Endometrial microvascular endothelial cells (primary cell): ENCODE measurements around the gene RARA. TPM values are rescaled to one million over a fixed set of nuclear protein-coding genes. Genes with fewer than 3 reads are reported as not detected.
"Not testable (repeated sequence)": the region's sequence is repeated elsewhere in the genome, so short reads cannot be mapped to it uniquely, and the experiment has no call there.

ENCODE experiments used
- in situ Hi-C: cut with HindIII; loops from 2 replicates; pipeline ENCODE4 v1.10.0; 2017; ENCODE audit warnings: low sequenced_read_pairs, low pct_unique_long_range_greater_than_20kb; ENCODE audit errors: inconsistent ontology term
- total RNA-seq: library from RNA; depleted of rRNA; stranded (reverse); fragments of >200 nt; gene quantifications from one replicate; pipeline ENCODE4 v1.2.3, GENCODE V29; 2015; ENCODE audit errors: inconsistent ontology term

Gene RARA
- total RNA-seq, 1 donor from 2014 or later: 32.1 TPM

- in situ Hi-C loops: no loop called here
Observed at GRCh38 chr17:40295488-40296436, 13.2 kb upstream of the RARA start.

DNA sequence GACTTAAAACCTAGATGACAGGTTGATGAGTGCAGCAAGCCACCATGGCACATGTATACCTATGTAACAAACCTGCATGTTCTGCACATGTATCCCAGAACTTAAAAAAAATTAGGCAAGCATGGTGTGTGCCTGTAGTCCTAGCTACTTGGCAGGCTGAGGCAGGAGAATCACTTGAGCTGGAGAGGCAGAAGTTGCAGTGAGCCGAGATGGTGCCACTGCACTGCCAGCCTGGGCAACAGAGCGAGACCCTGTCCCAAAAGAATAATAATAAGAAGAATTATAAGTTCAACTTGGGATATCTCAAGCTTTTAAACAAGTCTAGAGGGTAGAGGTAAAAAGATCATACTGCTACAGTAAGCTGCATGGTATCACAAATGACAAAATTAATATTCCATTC, 11.5 kb upstream of the RARA start:
- in situ Hi-C loops: no loop called here

DNA sequence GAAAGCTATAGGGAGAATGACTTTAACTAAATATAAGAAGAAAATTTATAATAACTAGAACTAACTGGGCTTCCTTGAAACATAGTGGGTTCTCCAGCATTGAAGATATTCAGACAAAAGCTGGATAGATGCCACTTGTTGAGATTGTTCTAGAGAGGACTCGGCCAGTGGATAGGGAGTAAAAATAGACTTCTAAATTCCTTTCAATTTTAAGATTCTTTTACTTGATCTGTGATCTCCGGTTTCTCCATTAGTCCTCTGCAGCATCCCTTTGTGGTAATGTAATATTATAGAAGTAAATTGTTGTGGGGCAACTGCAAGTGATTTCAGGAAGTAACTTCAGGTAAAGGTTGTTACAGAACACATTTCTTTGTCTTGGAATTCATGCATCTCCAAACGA, 10.3 kb upstream of the RARA start:
- in situ Hi-C loops: no loop called here

GRCh38 chr17:40299159-40299757, 9.7 kb upstream of the RARA start:
- in situ Hi-C loops: not testable (repeated sequence)

DNA sequence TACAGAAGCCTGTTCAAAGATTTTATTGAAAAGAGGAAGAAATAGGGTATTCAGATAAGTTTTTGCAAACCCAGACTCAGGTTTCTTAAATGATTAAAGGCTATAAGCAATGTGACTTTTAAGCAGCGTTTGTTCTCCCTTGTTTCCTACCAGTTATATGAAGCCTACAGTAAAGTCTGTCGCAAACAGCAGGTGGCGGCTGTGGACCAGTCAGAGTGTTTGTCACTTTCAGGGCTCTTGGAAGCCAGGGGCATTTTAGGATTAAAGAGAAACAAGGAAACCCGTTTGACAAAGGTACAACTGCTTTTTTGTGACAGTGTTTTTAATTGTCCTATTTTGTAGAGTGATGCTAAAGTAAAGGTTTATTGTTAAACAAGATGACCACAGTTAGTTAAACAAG, 7.7 kb upstream of the RARA start:
- in situ Hi-C loops: no loop called here

DNA sequence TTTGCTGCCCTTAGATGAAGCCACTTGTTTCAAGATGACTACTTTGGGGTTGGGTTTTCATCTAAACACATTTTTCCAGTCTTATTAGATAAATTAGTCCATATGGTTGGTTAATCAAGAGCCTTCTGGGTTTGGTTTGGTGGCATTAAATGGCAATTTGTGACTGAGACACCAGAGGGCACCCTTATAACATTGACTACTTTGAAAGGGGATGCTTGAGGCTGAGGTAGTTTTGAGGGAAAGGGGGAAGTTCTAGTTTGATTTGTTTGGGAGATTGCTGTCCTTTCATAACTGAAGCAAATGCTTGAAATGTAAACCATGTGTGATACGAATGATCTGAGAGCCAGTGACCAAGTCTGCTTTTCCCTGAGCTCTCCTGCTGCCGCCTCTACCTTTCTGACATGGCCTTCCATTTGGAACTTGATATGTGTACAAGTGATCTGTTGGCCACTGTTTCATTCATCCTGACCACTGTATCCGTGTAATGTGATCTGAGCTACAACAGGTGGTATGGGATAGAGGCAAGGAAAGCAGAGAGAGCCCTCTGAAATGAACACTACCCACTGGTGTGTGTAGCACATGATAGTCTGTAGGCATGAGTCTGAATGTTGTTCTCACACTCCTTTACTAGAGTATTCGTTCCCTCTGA, 5.8 kb upstream of the RARA start:
- in situ Hi-C loops: no loop called here

DNA sequence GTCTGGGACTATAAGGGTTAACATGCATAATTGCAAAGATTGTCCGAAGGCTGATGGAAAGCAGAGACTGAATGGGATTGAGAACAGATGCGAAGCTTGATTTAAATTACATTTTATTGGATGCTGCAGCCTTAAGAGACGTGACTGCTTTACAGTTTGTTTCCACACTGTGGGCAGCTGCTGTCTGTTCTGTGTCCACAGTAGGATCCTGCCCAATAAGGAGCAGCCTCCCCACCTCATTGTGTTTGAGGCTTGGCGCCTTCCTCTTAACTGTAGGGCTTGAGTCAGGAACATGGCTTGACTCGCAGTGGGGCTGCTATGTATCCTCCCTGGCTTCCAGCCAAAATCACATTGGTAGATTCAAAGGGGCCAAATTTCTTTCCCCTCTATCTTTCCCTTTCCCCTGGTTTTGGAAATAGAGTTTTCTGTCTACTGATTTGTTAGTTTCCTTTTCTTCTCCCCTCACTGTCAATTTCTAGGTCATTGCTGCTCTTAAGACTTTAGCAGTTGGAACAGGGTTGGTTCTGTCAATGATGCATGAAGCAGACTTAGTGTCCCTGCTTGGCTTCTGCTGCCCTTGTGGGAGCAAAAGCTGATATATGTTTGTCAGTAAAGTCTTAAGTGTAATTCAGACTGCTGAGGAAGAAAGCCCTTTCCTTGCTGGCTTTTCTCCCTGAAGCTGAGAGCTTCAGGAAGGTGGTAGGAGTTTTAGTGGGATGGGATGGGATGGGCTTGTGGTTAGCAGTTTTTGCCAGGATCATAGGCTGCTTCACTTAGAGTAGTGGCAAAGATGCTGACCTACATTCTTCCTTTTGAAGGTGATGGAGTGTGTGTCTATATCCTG, 5.0 kb upstream of the RARA start:
- in situ Hi-C loops: no loop called here

DNA sequence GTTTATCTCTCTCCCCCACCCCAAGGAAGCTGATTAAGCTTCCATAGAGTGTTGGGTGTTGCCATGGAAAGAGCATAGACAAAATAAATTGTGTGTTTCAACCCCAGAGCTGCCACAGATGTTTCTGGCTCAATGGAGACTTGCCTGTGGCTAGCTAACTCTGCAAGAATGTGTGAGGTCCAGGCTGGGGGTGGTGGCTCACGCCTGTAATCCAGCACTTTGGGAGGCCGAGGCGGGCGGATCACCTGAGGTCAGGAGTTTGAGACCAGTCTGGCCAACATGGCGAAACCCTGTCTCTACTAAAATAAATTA, 4.5 kb upstream of the RARA start:
- in situ Hi-C loops: not testable (repeated sequence)

- in situ Hi-C loops: not testable (repeated sequence)
Observed at GRCh38 chr17:40304866-40305265, 4.1 kb upstream of the RARA start.

DNA sequence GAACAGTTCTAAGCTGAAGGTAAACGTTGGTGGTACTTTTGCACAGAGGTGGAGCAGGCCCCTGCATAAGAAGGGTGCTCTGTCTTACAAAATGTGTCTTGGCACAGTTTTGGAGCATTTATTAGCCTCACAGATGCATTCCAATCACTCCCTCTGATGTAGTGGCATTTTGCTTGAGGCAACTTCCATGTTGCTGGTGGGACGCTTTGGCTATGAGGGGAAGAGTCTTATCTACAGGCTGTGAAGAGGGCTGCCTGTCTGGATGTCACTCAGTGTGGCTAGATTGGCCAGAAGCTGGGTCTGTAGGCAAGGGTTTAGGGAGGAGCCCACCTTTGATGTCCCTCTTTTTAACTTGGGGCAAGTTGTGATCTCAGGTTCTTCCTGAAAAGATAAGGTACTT, 2.6 kb upstream of the RARA start:
- in situ Hi-C loops: no loop called here

GRCh38 chr17:40307001-40307730, 1.8 kb upstream of the RARA start:
- in situ Hi-C loops: no loop called here

DNA sequence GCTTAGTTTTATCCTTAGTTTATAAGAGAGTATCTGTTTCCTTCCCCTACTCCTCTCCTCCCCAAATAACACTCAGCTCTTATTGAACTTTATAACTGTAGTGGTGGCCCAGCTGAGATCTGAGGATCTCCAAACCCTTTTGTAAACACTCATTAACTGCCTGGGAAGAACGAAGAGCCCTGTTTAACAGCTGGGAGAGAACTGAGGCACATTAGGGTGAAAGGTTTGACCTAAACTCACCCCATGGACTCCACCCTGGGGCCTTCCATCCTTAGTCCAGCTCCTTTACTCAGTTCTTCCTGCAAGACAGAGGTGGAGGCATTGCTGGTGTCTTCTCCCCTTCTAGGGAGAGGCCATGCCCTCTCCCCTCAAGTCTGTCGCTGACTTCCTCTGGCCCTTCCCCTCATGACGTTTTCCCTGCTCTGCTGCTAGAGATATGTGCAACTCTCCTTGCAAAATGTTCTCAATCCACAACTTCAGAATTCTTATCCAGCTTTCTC, 1.2 kb upstream of the RARA start:
- in situ Hi-C loops: no loop called here

- in situ Hi-C loops: loop anchor here (10.0 kb wide), 1 partner anchor 55 kb away; the partner anchor contains the start of gene GJD3
Observed at GRCh38 chr17:40309949-40310510, 1.1 kb downstream of the RARA start.

GRCh38 chr17:40310882-40311391, 2.0 kb downstream of the RARA start:
- in situ Hi-C loops: loop anchor here (10.0 kb wide), 1 partner anchor 54 kb away; the partner anchor contains the start of gene GJD3

DNA sequence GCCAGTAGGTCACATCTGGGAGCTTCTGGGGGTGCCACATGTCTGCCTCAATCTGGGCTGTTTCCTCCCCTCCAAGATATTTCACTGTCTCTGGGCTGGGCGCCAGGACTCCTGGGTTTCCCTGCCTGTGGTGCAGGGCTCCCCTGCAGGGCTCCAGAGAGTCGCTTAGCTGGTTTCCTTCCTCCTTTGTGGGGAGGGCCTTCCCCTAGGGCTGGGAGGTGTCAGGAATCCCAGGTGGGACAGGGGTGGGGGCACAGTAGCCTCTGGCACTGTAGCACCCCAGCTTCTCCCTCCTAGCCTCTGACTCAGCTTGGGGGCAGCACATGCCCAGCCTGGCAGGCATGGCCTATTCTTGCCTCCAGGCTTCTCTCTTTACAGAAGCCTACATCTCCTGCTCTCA, 2.6 kb downstream of the RARA start:
- in situ Hi-C loops: loop anchor here (10.0 kb wide), 1 partner anchor 53 kb away; the partner anchor contains the start of gene GJD3

DNA sequence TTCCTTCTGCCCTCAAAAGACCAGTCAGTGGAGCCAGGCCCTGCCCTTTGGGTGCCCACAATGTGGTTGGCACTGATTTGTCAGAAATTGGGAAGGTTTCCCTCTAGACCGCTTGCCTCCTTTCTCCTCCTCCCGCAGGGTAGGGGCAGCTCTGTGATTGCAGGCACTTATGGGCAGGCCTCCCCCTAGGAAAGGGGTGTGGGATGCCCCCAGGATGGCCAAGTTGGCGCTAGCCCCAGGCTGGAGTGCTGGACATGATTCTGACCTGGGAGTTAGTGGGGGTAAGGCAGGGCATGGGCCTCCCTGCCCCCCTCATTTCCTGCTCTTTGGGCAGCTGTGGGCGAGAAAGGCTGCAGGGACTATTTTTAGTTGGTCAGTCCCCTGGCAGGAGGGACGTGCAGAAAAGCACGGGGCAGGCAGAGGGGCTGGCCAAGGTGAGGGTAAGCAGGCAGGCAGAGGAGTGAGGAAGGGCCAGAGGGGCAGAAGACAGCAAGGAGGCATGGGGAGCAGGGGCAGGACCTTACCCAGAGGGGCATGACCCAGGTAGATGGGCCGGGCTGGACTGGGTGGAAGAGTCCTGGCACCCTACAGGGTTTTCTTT, 3.3 kb downstream of the RARA start:
- in situ Hi-C loops: loop anchor here (10.0 kb wide), 1 partner anchor 53 kb away; the partner anchor contains the start of gene GJD3
